GM20000 (cell line): Measurements from ENCODE around the gene CMPK2.
"Not testable (repeated sequence)": the region's sequence is repeated elsewhere in the genome, so short reads cannot be mapped to it uniquely, and the experiment has no call there.

ENCODE experiments used
- DNase-seq: peaks from one replicate; pipeline ENCODE4 v3.0.0; 2012; ENCODE audit warnings: low spot score
- TF ChIP-seq, protein P1 (sequence below): IDR thresholded peaks from 2 replicates; pipeline ENCODE4 v1.5.1; 2012; ENCODE audit warnings: mild to moderate bottlenecking, control low read depth; ENCODE audit errors: extremely low read depth, missing control alignments

CMPK2 gene

DNA sequence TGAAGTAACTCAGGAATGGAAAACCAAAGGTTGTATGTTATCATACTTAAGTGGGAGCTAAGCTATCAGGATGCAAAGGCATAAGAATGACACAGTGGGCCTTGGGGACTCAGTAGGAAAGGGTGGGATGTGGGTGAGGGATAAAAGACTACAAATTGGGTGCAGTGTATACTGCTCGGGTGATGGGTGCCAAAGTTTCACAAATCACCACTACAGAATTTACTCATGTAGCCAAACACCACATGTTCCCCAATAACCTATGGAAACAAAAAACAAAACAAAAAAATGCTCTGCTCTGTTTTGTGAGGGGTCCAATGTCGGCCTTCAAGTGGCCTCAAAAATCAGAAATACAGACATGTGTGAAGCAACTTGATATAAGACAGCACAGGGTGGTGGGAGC is 42.6 kb upstream of the CMPK2 start:
- DNase-seq, result no peak
- TF ChIP-seq, protein P1, sequence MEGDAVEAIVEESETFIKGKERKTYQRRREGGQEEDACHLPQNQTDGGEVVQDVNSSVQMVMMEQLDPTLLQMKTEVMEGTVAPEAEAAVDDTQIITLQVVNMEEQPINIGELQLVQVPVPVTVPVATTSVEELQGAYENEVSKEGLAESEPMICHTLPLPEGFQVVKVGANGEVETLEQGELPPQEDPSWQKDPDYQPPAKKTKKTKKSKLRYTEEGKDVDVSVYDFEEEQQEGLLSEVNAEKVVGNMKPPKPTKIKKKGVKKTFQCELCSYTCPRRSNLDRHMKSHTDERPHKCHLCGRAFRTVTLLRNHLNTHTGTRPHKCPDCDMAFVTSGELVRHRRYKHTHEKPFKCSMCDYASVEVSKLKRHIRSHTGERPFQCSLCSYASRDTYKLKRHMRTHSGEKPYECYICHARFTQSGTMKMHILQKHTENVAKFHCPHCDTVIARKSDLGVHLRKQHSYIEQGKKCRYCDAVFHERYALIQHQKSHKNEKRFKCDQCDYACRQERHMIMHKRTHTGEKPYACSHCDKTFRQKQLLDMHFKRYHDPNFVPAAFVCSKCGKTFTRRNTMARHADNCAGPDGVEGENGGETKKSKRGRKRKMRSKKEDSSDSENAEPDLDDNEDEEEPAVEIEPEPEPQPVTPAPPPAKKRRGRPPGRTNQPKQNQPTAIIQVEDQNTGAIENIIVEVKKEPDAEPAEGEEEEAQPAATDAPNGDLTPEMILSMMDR, result no peak

DNA sequence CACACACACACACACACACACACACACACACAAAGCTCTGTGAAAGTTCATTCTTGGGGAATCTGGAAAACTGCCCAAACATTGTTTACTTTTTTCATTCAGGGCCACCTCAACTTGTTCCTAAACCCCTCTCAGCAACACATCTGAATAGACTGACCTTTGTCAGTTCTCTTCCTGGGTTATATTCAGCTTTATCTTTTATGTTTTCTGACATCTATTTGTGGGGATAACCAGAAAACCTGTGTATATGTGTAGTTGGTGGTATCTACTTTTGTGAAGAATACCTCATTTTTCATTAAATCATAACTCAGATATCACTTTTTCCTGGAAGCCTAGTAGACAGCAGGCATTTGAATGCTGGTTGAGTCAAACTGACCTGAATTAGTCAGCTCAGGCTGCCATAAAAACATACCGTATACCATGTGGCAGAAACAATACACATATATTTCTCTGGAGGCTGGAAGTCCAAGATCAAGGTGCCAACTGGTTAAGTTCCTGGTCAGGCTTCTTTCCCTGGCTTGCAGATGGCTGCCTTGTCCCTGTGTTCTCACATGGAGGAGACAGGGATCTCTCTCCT is 40.5 kb upstream of the CMPK2 start:
- TF ChIP-seq, protein P1, result no peak
- no peak for DNase-seq

DNA sequence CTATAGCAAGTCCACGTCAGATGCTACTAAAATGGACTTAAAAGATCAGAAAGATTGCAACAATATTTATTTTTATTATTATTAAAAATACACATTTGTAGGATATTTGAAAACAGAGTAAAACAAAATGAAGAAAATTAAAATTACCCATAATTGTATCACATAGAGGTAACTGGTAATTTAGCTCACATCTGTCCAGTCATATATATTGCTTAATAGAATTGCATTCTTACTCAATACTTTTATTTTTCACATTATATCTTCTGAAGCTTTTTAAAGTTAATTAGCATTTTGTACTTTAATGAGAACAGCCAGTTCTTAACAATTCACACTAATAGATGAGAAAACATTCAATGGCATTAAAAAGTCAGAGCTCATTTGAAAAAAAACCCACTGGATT is 40.0 kb upstream of the CMPK2 start:
- TF ChIP-seq, protein P1, result no peak
- no peak for DNase-seq

DNA sequence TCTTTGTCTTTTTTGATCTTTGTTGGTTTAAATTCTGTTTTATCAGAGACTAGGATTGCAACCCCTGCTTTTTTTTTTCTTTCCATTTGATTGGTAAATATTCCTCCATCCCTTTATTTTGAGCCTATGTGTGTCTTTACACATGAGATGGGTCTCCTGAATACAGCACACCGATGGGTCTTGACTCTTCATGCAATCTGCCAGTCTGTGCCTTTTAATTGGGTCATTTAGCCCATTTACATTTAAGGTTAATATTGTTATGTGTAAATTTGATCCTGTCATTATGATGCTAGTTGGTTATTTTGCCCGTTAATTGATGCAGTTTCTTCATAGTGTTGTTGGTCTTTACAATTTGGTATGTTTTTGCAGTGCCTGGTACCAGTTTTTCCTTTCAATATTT is 36.9 kb upstream of the CMPK2 start:
- not testable (repeated sequence) for DNase-seq

DNA sequence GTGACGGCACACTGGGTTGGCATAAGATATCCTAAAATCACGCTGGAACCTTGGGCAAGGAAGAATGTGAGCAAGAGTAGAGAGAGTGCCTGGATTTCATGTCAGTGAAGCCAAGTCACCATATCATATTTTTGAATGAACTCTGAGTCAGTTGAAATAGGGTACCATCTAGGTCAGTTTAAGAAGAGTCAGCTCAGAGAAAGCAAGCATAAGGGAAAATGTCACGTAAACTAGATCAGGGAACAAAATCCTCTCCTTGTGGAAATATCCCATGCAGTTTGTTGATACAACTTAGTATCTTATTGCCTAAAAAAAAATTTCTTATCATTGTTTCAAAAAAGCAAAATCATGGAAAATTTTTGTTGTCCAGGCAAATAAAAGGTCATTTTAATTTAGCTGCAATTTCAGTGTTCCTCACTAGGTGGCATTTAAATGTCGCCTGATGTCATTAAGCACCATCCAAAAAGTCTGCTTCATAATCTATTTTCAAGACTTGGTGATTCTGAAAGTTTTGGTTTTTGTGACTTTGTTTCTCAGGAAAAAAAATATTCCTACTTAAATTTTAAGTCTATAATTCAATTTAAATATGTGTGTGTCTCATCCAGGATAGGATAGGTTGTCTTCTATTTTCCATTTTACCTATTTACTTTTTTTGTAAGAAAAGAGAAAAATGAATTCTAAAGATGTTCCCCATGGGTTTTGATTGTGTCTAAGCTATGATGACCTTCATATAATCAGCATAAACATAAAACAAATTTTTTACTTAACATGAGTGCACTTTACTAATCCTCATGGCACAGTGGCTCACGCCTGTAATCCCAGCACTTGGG is 31.4 kb upstream of the CMPK2 start:
- no peak for DNase-seq
- TF ChIP-seq, protein P1, result peak; percentile 48

DNA sequence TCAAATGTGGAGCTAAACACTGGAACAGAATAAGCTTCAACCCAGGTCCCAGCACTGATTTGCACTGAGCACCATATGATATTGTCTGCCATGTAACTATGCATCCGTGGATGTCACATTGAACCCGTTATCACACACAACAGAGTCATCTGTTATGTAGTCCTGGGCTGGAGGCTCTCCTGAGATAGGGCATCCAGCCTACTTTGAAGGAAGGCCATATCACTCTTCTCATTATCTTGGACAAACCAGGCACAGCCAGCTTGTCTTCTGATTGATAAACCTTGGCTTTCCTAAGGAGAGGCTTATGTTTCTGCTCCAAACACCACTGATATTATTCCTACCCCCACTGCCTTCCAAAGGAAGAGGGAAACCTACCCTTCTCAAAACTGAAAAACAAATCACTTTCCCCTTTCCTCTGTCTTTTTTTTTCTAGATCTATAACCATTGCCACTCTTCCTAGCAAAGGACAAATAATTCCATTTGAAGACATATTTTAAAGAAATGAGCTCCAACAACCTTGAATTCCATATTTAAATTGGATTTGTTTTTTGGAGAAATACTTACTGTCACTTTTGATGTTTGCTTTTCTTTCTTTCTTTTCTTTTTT is 28.3 kb upstream of the CMPK2 start:
- TF ChIP-seq, protein P1, result no peak
- no peak for DNase-seq

DNA sequence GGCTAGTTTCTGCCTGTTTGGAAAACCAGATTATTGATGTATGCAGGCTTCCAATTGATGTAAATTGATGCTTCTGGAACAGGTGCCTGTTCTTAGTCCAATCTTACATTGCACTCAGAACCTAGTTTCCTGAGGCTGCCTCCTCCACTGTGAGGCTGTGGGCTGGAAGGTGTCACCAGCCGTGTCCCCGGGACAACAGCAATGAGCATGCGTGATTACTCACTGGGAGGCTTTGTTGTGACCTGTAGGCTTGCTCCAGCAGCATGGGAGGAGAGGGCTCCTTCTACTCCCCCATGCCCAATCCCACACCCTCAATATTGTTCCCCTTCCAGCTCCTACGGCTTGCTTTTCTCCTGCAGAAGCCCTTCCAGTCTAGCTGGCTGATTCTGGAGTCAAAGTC is 23.0 kb upstream of the CMPK2 start:
- DNase-seq, result no peak
- TF ChIP-seq, protein P1, result no peak

DNA sequence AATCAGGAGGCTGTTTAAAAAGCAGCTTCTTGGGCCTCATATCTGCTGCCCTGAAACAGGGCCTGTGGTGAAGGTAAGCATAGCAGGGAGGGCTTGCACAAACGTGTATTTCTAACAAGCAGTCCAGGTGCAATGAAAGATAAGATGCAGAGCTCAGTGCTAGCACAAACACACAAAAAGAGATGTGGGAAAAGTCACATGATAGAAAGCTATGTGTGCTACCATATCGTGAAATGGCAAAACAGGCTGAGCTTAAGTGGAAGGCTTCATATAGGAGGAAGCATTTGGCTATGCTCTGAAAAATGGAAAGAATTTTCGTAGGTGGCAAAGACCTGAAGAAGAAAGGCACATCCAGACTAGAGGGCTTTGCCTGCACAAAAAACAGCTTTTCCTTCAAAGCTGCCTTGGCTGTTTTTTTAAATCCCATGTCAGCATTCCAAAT is 22.1 kb upstream of the CMPK2 start:
- TF ChIP-seq, protein P1, result no peak
- no peak for DNase-seq
